SK-N-SH (cell line): ENCODE measurements around the gene STK25.

Experiments
- CTCF ChIP-seq: fragments of 200-600 bp; sonication (generic); IDR thresholded peaks from 2 replicates; pipeline ENCODE4 v1.6.1; 2017; ENCODE audit warnings: antibody characterized with exemption, mild to moderate bottlenecking, moderate library complexity
- EP300 ChIP-seq, 2 experiments: IDR thresholded peaks; 2 replicates each; pipeline versions ENCODE4 v1.4.0 to v1.6.1; 2012; ENCODE audit warnings: borderline replicate concordance in 1 of 2, low read depth in 1 of 2, low read length in 1 of 2
- NFIC ChIP-seq: IDR thresholded peaks from 2 replicates; pipeline ENCODE4 v1.4.0; 2012; ENCODE audit warnings: borderline replicate concordance
- SIN3A ChIP-seq: IDR thresholded peaks from 2 replicates; pipeline ENCODE4 v1.6.1; 2012; ENCODE audit warnings: low read depth, mild to moderate bottlenecking, low read length, moderate library complexity, borderline replicate concordance

GRCh38 chr2:241478166-241478565 is 30.2 kb downstream of the STK25 start:
- no peak for TF ChIP-seq SIN3A
- TF ChIP-seq CTCF: no peak
- TF ChIP-seq EP300 (IDR thresholded peaks at IDR 0.05; ENCODE audit: borderline replicate concordance in 1 of 2, low read depth in 1 of 2, low read length in 1 of 2): no peak
- TF ChIP-seq NFIC: no peak
